Testis (tissue), 2 donors: Measurements from ENCODE around the gene PRKG1.

Source experiments
- POLR2A ChIP-seq: fragments of 450-650 bp; IDR thresholded peaks from one replicate; pipeline ENCODE4 v1.6.1; 2017; ENCODE audit warnings: antibody characterized with exemption, mild to moderate bottlenecking, moderate library complexity
- TF ChIP-seq, protein P1 (sequence below), 3 experiments: fragments of 450-650 bp in 2 of 3; fragments of 200-600 bp in 1 of 3; sonication (generic) in 1 of 3; IDR thresholded peaks; one replicate each; pipeline ENCODE4 v1.5.1; 2016 to 2019; ENCODE audit warnings: antibody characterized with exemption in 3 of 3, mild to moderate bottlenecking in 2 of 3, moderate library complexity in 1 of 3

DNA sequence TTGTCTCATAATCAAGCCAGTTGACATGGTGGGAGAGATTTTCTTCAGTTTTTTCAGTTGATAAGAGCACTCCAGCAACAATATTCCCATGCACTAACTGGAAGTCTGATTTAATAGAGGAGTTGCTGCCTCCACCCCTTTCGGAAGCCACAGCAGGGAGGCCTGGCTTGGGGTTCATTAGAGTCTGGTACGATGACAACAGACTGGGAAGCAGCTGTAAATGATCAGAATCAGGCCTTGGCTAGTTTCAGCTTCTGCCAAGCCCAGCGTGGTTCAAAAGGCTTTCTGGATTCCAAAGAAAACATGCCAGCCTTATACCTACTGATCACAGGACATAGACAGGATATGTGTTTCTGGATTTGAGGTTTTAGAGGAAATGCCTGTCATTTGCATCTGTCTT lies 351.1 kb downstream of the PRKG1 start:
- TF ChIP-seq, protein P1, sequence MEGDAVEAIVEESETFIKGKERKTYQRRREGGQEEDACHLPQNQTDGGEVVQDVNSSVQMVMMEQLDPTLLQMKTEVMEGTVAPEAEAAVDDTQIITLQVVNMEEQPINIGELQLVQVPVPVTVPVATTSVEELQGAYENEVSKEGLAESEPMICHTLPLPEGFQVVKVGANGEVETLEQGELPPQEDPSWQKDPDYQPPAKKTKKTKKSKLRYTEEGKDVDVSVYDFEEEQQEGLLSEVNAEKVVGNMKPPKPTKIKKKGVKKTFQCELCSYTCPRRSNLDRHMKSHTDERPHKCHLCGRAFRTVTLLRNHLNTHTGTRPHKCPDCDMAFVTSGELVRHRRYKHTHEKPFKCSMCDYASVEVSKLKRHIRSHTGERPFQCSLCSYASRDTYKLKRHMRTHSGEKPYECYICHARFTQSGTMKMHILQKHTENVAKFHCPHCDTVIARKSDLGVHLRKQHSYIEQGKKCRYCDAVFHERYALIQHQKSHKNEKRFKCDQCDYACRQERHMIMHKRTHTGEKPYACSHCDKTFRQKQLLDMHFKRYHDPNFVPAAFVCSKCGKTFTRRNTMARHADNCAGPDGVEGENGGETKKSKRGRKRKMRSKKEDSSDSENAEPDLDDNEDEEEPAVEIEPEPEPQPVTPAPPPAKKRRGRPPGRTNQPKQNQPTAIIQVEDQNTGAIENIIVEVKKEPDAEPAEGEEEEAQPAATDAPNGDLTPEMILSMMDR (IDR thresholded peaks at IDR 0.05): no peak
- no peak for TF ChIP-seq POLR2A
